Activated T-cell treated with anti-CD3 and anti-CD28 coated beads, Interleukin-2, amount 50 U/mL, for 4 hours (primary cell): ENCODE results near the gene MRPS7. TPM values are rescaled to one million over a fixed set of nuclear protein-coding genes. Genes with fewer than 3 reads are reported as not detected.
"Not testable (repeated sequence)": the region's sequence is repeated elsewhere in the genome, so short reads cannot be mapped to it uniquely, and the experiment has no call there.

Experiments
- ATAC-seq, 2 donors: fragments of 200-7000 bp; cut with Tn5 transposase; one replicate each; pipeline ENCODE4 v1.10.0; 2021
- DNase-seq: peaks from one replicate; pipeline ENCODE4 v3.0.0-alpha.2; 2020
- H3K27me3 Mint-ChIP-seq: one replicate; pipeline ENCODE4 v1.8.0; 2021; ENCODE audit warnings: low read depth, mixed read lengths
- H3K36me3 Mint-ChIP-seq: one replicate; pipeline ENCODE4 v1.8.0; 2022; ENCODE audit warnings: mixed read lengths; ENCODE audit not compliant: insufficient read depth
- H3K4me1 Mint-ChIP-seq: one replicate; pipeline ENCODE4 v1.8.0; 2021; ENCODE audit warnings: low read depth, mixed read lengths
- H3K4me3 Mint-ChIP-seq: one replicate; pipeline ENCODE4 v1.8.0; 2021; ENCODE audit warnings: mild to moderate bottlenecking, moderate library complexity, mixed read lengths
- H3K9me3 Mint-ChIP-seq: one replicate; pipeline ENCODE4 v1.8.0; 2021; ENCODE audit warnings: mixed read lengths
- total RNA-seq, 3 donors: library from RNA; stranded (reverse); gene quantifications; one replicate each; pipeline ENCODE4 v1.2.1, GENCODE V29; 2021

Gene MRPS7
- total RNA-seq, 3 donors from 2014 or later = 131 to 167 (median 160) TPM

GRCh38 chr17:75271233-75271954 lies 9.7 kb downstream of the MRPS7 start:
- H3K4me3 Mint-ChIP-seq = peak overlapping the region; percentile 88
- H3K27me3 Mint-ChIP-seq = no peaks in the 10 kb centered on the region
- ATAC-seq = peak; percentile 88
- H3K9me3 Mint-ChIP-seq = no peaks in the 10 kb centered on the region
- H3K36me3 Mint-ChIP-seq = peaks cover 18% of the 10 kb centered on the region
- H3K4me1 Mint-ChIP-seq = peaks cover 33% of the 10 kb centered on the region
- DNase-seq = peak; percentile 87

- Mint-ChIP-seq H3K9me3 (no peaks in the 10 kb centered on the region), H3K4me3 (peak overlapping the region; percentile 88), H3K4me1 (peaks cover 33% of the 10 kb centered on the region), H3K36me3 (peaks cover 14% of the 10 kb centered on the region), H3K27me3 (no peaks in the 10 kb centered on the region)
- ATAC-seq (no peak), DNase-seq (no peak)
These were observed 10.5 kb downstream of the MRPS7 start for GRCh38 chr17:75271955-75272847.

GRCh38 chr17:75272848-75273184 lies 11.1 kb downstream of the MRPS7 start:
- H3K4me3 Mint-ChIP-seq = peak overlapping the region; percentile 88
- no peaks in the 10 kb centered on the region for H3K9me3 Mint-ChIP-seq
- no peaks in the 10 kb centered on the region for H3K27me3 Mint-ChIP-seq
- no peak for DNase-seq
- no peak for ATAC-seq
- peaks cover 33% of the 10 kb centered on the region for H3K4me1 Mint-ChIP-seq
- peaks cover 14% of the 10 kb centered on the region for H3K36me3 Mint-ChIP-seq

GRCh38 chr17:75273977-75274708 lies 12.5 kb downstream of the MRPS7 start:
- H3K9me3 Mint-ChIP-seq = no peaks in the 10 kb centered on the region
- H3K4me3 Mint-ChIP-seq = peak overlapping the region; percentile 58
- peaks cover 14% of the 10 kb centered on the region for H3K36me3 Mint-ChIP-seq
- DNase-seq (no peak), ATAC-seq (no peak)
- peaks cover 27% of the 10 kb centered on the region for H3K4me1 Mint-ChIP-seq
- no peaks in the 10 kb centered on the region for H3K27me3 Mint-ChIP-seq

GRCh38 chr17:75277664-75278071 lies 16.0 kb downstream of the MRPS7 start:
- peaks cover 12% of the 10 kb centered on the region for H3K4me1 Mint-ChIP-seq

GRCh38 chr17:75280189-75280588 lies 18.5 kb downstream of the MRPS7 start:
- not testable (repeated sequence) for H3K4me1 Mint-ChIP-seq, DNase-seq, H3K27me3 Mint-ChIP-seq, ATAC-seq, H3K9me3 Mint-ChIP-seq, H3K4me3 Mint-ChIP-seq
- peaks cover 18% of the 10 kb centered on the region for H3K36me3 Mint-ChIP-seq

More at GRCh38 chr17:75277664-75278071, 16.0 kb downstream of the MRPS7 start:
- DNase-seq = no peak
- Mint-ChIP-seq H3K36me3 (peaks cover 15% of the 10 kb centered on the region), H3K4me3 (no peak overlapping the region), H3K27me3 (no peaks in the 10 kb centered on the region), H3K9me3 (no peaks in the 10 kb centered on the region)
- ATAC-seq = no peak

- no peak overlapping the region for H3K4me3 Mint-ChIP-seq
These were observed 23.4 kb downstream of the MRPS7 start for GRCh38 chr17:75285123-75285522.

GRCh38 chr17:75287221-75287620 lies 25.5 kb downstream of the MRPS7 start:
- H3K36me3 Mint-ChIP-seq = peaks cover 22% of the 10 kb centered on the region
- peaks cover 23% of the 10 kb centered on the region for H3K4me1 Mint-ChIP-seq
- H3K9me3 Mint-ChIP-seq = no peaks in the 10 kb centered on the region
- peak overlapping the region; percentile 98 for H3K4me3 Mint-ChIP-seq
- no peak for DNase-seq
- no peaks in the 10 kb centered on the region for H3K27me3 Mint-ChIP-seq
- ATAC-seq = no peak

More at GRCh38 chr17:75285123-75285522, 23.4 kb downstream of the MRPS7 start:
- Mint-ChIP-seq H3K4me1 (peaks cover 18% of the 10 kb centered on the region), H3K36me3 (peaks cover 27% of the 10 kb centered on the region), H3K27me3 (no peaks in the 10 kb centered on the region), H3K9me3 (no peaks in the 10 kb centered on the region)
- ATAC-seq = no peak
- no peak for DNase-seq

- peak overlapping the region; percentile 98 for H3K4me3 Mint-ChIP-seq
- DNase-seq (no peak), ATAC-seq (no peak)
- H3K27me3 Mint-ChIP-seq = no peaks in the 10 kb centered on the region
- H3K9me3 Mint-ChIP-seq = no peaks in the 10 kb centered on the region
- peaks cover 20% of the 10 kb centered on the region for H3K36me3 Mint-ChIP-seq
- H3K4me1 Mint-ChIP-seq = peaks cover 23% of the 10 kb centered on the region
These were observed 26.7 kb downstream of the MRPS7 start for GRCh38 chr17:75288359-75288758.

- peak overlapping the region; percentile 98 for H3K4me3 Mint-ChIP-seq
- peak; percentile 21 to 24 for ATAC-seq
- no peaks in the 10 kb centered on the region for H3K27me3 Mint-ChIP-seq
- peak; percentile 41 for DNase-seq
- H3K4me1 Mint-ChIP-seq = peaks cover 23% of the 10 kb centered on the region
- H3K9me3 Mint-ChIP-seq = no peaks in the 10 kb centered on the region
- H3K36me3 Mint-ChIP-seq = peaks cover 16% of the 10 kb centered on the region
These were observed 27.1 kb downstream of the MRPS7 start for GRCh38 chr17:75288770-75289114.

- Mint-ChIP-seq H3K36me3 (peaks cover 15% of the 10 kb centered on the region), H3K27me3 (no peaks in the 10 kb centered on the region), H3K9me3 (no peaks in the 10 kb centered on the region), H3K4me1 (peaks cover 25% of the 10 kb centered on the region), H3K4me3 (peak within 1 kb of the TSS; percentile 98)
- DNase-seq (peak; percentile 94), ATAC-seq (peak; percentile 94 to 95)
These were observed 27.6 kb downstream of the MRPS7 start, which contains the start of gene SLC25A19 for GRCh38 chr17:75289115-75289831. SLC25A19 (minus strand) TSS chr17:75289433; CDS start chr17:75286764, 2,669 bp downstream.

GRCh38 chr17:75289832-75290337 lies 28.2 kb downstream of the MRPS7 start:
- Mint-ChIP-seq H3K4me1 (peaks cover 28% of the 10 kb centered on the region), H3K36me3 (peaks cover 14% of the 10 kb centered on the region), H3K9me3 (no peaks in the 10 kb centered on the region), H3K27me3 (no peaks in the 10 kb centered on the region), H3K4me3 (peak overlapping the region; percentile 98)
- peak; percentile 68 for DNase-seq
- ATAC-seq = peak; percentile 5 to 22

GRCh38 chr17:75292810-75293448 lies 31.2 kb downstream of the MRPS7 start:
- not testable (repeated sequence) for H3K36me3 Mint-ChIP-seq, ATAC-seq, DNase-seq, H3K9me3 Mint-ChIP-seq, H3K4me3 Mint-ChIP-seq, H3K27me3 Mint-ChIP-seq
- peaks cover 39% of the 10 kb centered on the region for H3K4me1 Mint-ChIP-seq
